Panc1 (cell line): ENCODE results near the gene STK16.

ENCODE experiments used
- CTCF ChIP-seq: fragments of 450-650 bp; IDR thresholded peaks from 2 replicates; pipeline ENCODE4 v1.5.1; 2017; ENCODE audit warnings: mild to moderate bottlenecking
- POLR2AphosphoS5 ChIP-seq: IDR thresholded peaks from 2 replicates; pipeline ENCODE4 v1.6.1; 2012; ENCODE audit warnings: mild to moderate bottlenecking, low read depth, low read length, moderate library complexity
- SIN3A ChIP-seq: IDR thresholded peaks from 2 replicates; pipeline ENCODE4 v1.6.1; 2012; ENCODE audit warnings: low read depth, mild to moderate bottlenecking, low read length, moderate library complexity, borderline replicate concordance; ENCODE audit not compliant: insufficient read depth
- TCF7L2 ChIP-seq: IDR thresholded peaks from 2 replicates; pipeline ENCODE4 v1.6.1; 2011; ENCODE audit warnings: mild to moderate bottlenecking, low read depth, low read length, inconsistent platforms

- no peak for TF ChIP-seq POLR2AphosphoS5
- no peak for TF ChIP-seq CTCF
- no peak for TF ChIP-seq TCF7L2
- no peak for TF ChIP-seq SIN3A
Observed at GRCh38 chr2:219285894-219286425, 40.7 kb downstream of the STK16 start.
